GM19452 (cell line): Measurements from ENCODE around the gene CSRP1.
A peak's percentile ranks its signal among the peaks of the same experiment; 100 is the strongest.
"Not testable (repeated sequence)": the region's sequence is repeated elsewhere in the genome, so short reads cannot be mapped to it uniquely, and the experiment has no call there.

Source experiments
- ATAC-seq: cut with Tn5 transposase; IDR thresholded peaks from one replicate; pipeline ENCODE4 v1.9.1; 2021; ENCODE audit not compliant: unreplicated experiment

The CSRP1 gene

DNA sequence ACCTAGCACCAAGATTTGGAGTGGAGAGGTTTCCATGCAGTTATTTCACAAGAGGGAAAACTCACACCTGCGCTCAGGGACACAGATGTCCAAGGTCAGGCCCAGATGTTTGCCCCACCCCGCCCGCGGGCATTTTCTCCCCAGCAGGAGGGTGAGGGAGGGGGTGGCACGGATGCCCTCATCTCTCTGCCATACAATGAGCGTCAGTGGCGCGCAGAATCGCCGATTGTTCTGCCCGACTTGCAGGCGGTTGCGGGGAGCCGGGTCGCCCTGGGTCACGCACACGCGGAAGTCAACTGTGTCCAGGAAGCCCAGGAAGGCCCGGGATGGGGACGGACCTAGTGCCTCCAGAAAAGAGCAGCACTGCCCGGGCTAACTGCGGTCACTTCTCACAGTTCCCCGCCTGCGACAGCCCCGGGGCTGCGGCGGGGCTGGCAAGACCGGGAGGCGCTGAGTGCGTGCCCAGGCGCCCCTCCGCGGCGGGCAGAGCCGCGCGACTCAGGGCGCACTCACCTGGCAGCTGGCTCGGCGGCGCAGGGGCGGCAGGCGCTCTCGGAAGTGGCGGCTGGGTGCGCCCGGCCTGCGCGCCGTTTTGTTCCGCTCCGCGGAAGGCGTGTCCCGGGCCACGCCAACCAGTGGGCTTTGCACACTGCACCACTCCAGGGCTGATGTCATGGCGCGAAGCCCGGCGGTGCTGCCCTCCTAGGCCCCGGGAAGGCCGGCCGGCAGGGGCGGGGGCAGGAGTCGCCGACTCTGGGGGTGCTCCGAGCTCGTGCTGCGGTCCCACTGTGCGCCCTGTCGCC is at the start of gene CSRP1:
Gene CSRP1, minus strand, starts transcription at position 567 of the 803 bp plus-strand sequence. CDS start 10,820 bp downstream, outside the sequence.
- ATAC-seq = peak; percentile 92

DNA sequence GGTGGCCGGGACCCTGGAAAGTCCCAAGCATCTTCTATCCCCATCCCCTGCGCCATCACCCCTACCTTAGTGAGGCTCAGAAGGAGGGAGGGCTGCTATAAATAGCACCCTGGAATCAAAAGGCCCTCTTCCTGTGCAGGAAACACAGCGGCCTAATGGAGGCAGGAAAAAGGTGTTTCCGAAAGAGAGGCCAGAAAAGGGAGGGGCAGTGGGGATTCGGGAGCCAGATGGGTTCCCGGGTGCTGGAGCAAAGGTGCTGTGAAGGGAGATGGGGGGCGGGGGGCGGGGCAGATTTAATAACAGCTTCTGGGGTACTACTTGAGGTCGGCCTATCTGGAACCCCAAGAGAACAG is 48.6 kb upstream of the CSRP1 start:
- ATAC-seq = no peak

DNA sequence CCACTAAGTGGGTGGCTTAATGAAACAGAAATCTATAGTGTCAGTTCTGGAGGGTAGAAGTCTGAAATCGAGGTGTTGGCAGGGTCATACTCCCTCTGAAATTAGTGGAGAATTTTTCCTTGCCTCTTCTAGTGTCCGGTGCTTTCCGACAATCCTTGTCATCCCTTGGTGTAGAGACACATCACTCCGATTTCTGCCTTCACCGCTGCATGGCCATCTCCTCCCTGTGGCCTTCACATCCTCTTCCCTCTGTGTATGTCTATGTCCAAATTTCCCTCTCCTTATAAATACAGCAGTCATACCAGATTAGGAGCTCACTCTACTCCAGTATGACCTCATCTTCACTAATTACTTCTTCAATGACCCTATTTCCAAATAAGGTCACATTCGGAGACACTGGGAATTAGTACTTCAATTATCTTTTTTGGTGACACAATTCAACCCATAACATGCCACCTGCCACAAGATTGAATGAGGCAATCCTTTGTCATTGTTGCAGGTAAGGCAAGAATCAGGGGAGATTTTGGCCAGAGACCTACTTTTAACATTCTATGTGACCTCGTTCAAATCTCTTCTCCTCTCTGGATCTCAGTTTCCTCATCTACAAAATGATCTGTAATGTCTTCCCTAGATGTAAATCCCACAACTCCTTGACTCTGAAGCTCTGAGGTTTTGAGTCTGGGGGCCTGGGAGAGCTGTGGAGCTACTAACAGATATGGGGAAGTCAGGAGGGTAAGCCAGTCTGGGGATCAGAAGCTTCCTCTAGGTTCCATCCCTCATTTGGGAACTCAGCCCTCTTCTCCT is 48.1 kb upstream of the CSRP1 start:
- ATAC-seq = no peak

DNA sequence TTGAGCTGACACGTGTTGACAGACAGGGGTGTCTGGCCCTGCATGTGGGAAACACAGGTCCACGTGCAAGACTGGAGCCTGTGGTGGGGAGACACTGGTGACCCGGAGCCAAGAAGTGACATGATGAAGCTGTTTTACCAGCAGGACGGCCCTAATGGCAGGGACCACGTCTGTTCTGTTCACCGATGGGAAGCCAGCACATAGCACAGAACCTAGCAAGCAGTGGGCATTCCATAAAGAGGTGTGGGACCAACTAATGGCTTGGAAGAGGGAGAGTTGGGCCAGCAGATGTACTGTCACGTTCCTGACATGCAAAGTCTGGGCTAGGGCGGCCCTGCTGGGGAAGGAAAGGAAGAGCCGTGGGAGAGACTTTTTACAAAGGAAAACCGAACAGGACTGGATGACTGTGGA is 47.3 kb upstream of the CSRP1 start:
- no peak for ATAC-seq

GRCh38 chr1:201553496-201554189 is 46.7 kb upstream of the CSRP1 start:
- no peak for ATAC-seq

- no peak for ATAC-seq
These were observed 46.0 kb upstream of the CSRP1 start for GRCh38 chr1:201552941-201553351.

GRCh38 chr1:201551877-201552731 is 45.2 kb upstream of the CSRP1 start:
- ATAC-seq = no peak

DNA sequence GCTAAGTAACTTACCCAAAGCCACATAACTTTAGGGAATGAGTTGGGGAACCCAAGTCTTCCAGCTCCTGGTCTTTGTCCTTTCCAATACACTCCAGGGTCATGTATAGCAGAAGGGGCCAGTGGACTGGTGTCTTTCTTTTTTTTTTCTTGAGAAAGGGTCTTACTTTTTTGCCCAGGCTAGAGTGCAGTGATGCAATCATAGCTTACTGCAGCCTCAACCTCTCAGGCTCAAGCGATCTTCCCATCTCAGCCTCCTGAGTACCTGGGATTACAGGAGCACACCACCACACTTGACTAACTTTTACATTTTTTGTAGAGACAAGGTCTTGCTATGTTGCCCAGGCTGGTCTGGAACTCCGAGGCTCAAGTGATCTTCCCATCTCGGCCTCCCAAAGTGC is 44.2 kb upstream of the CSRP1 start:
- no peak for ATAC-seq

- not testable (repeated sequence) for ATAC-seq
These were observed 42.6 kb upstream of the CSRP1 start for GRCh38 chr1:201549522-201549921.

- ATAC-seq = no peak
These were observed 39.0 kb upstream of the CSRP1 start for GRCh38 chr1:201545851-201546492.

DNA sequence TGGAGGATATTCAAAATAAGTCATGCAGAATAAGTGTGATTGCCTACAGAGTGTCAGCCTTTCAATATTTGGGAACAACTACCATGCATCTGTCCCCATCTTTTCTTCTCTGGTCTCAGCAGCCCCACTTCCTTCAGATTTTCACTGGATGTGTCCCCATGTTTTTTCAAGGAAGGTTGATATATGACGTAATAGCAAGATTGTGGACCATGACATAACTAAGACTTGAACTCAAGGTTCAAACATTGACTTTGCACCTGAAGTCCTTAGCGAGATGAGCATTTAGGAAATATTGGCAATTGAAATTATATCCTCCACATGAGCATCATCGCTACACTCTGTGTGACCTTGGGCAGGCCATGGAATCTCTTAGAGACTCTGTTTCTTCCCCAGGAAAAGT is 37.8 kb upstream of the CSRP1 start:
- no peak for ATAC-seq

DNA sequence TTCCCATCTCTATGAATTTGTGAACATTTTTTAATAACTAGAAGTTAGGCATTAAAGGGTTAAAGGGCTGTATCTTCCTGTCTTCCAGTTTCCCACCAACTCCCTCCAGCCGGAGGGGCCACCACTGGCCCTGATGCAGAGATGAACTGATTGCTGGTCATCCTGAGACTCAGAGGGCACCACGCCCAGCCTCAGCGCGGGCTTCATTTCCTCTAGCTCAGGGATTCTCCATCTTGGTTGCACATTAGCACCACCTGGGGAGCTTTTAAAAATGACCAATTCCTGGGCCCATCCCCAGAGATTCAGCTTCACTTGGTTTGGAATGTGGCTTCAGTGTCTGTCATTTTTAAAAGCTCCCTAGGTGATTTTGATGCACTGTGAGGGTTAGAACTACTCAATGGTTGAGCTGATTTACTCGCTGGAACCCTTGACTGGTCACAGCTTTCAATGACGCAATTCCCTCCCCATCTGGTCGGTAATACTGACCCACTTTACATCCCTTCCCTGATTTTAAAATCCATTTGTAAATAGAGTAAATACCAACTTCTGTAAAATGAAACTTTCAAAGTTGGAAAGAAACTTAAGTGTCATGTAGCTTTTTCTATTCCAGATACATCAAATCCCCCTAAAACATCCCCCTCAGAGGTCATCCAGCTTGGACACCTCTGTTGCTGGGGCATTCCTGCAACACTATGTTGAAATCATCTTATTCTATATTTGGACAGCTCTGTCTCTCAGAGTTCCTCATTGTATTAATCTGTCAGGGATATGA is 37.1 kb upstream of the CSRP1 start:
- no peak for ATAC-seq

GRCh38 chr1:201542309-201543035 is 35.5 kb upstream of the CSRP1 start:
- ATAC-seq = no peak

DNA sequence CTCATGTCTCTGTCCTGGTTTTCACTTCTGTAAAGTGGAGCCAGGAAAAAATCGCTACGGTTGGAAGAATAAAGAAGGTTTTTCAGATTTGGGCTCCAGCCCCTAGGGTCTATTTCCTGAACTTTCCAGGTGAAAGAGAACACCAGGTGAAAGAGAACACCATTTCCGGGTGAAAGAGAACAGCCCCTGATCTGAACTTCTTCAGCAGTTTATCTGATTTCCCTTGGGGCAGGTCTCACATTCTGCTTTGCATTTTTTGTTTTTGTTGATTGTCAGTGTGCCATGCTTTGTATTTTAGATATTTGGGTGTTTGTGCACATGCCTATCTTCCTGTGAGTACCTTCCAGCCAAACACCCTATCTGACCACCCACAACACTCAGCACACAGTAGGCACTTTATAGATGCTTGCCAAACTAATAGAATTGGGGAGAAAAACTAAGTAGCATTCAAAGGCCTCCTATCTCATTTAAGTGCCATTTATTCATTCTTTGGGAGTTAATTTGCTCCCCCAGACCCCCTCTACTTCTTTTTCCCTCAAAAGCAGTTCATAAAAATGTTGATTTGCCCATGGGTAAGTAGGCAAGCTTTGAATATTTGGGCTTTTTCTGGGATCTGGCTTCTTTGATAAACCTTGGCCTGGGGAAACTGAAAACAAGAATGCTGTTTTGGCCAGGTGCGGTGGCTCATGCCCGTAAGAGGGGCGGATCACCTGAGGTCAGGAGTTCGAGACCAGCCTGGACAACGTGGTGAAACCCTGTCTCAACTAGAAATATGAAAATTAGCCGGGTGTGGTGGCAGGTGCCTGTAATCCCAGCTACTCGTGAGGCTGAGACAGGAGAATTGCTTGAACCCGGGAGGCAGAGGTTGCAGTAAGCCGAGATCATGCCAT is 34.2 kb upstream of the CSRP1 start:
- ATAC-seq = no peak

GRCh38 chr1:201539561-201540431 is 32.9 kb upstream of the CSRP1 start:
- no peak for ATAC-seq

- no peak for ATAC-seq
These were observed 32.0 kb upstream of the CSRP1 start, which contains the start of gene NAV1 for GRCh38 chr1:201538612-201539551. TSS of gene NAV1 (plus strand) at chr1:201539127. CDS start at chr1:201622885, 83,758 bp downstream.
